Measurements from ENCODE around the gene RBM22.

GRCh38 chr5:150692276-150692675 lies 8.6 kb downstream of the RBM22 start:
- TF ChIP-seq LEF1 (IDR thresholded peaks at IDR 0.05; ENCODE audit: borderline replicate concordance) (no peak), FOXK2 (IDR thresholded peaks at IDR 0.05) (no peak), NFRKB (IDR thresholded peaks at IDR 0.05) (no peak)

Data from HEK293T (cell line).